ENCODE measurements around the gene SPTBN1. TPM values are rescaled to one million over a fixed set of nuclear protein-coding genes. Genes with fewer than 3 reads are reported as not detected.

SPTBN1 gene
- total RNA-seq, 1 experiment from 2014 or later = 202 TPM

DNA sequence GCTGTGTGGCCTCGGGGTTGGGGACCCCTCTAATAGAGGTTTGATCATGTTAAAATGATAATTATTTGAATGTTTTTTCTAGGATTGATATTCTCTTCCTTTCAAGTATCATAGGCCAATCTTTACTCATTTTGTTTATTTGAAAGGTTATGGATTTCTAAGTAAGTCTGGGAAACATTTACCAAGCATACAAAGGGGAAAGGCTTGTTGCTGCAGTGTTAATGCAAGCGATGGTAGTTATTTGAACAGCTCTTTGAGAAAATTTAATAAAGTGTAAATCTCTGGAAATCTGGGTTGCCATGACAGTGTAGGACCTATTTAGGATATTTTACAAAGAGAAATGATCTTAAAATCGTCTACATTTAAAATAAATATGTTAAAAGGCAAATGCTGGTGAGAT is 56.1 kb downstream of the SPTBN1 start:
- no peaks in the 10 kb centered on the region for H3K9me3 ChIP-seq (ENCODE audit: low read length)
- POLR2A ChIA-PET (ENCODE audit: unreplicated experiment) = no interaction called here
- H3K9ac ChIP-seq (ENCODE audit: low read length) = no peak overlapping the region
- H3K79me2 ChIP-seq (ENCODE audit: low read length) = no peaks in the 10 kb centered on the region
- no peak for ATAC-seq
- H3K9me2 ChIP-seq (replicated peaks; ENCODE audit: low read length) = no peaks in the 10 kb centered on the region
- no peaks in the 10 kb centered on the region for H3K36me3 ChIP-seq (ENCODE audit: low read depth, low read length)
- H3F3A ChIP-seq (ENCODE audit: low read length, unreplicated experiment) = no peaks in the 10 kb centered on the region
- no peaks in the 10 kb centered on the region for H3K4me1 ChIP-seq (ENCODE audit: insufficient read depth, low read length)
- H2AFZ ChIP-seq (ENCODE audit: low read length) = no peak overlapping the region
- TF ChIP-seq EZH2phosphoT487 (IDR thresholded peaks at IDR 0.05; ENCODE audit: borderline replicate concordance, low read length) (no peak), EZH2 (IDR thresholded peaks at IDR 0.05; ENCODE audit: low read length, unreplicated experiment) (no peak)
- TF ChIP-seq, protein P1, sequence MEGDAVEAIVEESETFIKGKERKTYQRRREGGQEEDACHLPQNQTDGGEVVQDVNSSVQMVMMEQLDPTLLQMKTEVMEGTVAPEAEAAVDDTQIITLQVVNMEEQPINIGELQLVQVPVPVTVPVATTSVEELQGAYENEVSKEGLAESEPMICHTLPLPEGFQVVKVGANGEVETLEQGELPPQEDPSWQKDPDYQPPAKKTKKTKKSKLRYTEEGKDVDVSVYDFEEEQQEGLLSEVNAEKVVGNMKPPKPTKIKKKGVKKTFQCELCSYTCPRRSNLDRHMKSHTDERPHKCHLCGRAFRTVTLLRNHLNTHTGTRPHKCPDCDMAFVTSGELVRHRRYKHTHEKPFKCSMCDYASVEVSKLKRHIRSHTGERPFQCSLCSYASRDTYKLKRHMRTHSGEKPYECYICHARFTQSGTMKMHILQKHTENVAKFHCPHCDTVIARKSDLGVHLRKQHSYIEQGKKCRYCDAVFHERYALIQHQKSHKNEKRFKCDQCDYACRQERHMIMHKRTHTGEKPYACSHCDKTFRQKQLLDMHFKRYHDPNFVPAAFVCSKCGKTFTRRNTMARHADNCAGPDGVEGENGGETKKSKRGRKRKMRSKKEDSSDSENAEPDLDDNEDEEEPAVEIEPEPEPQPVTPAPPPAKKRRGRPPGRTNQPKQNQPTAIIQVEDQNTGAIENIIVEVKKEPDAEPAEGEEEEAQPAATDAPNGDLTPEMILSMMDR (conservative IDR thresholded peaks at IDR 0.05; ENCODE audit: low read depth, low read length) = no peak
- no TSS peak for BruUV-seq (replicated peaks)
- H3K4me2 ChIP-seq (ENCODE audit: low read length) = no peak overlapping the region
- H3K27ac ChIP-seq (ENCODE audit: low read length) = no peak overlapping the region
- CTCF ChIA-PET = no interaction called here
- no peaks in the 10 kb centered on the region for H3K27me3 ChIP-seq (ENCODE audit: low read length)
- intact Hi-C loops (cut with micrococcal nuclease) = no loop called here
- no peaks in the 10 kb centered on the region for H4K20me1 ChIP-seq (ENCODE audit: low read length)
- H3K4me3 ChIP-seq (ENCODE audit: low read length) = no peak overlapping the region
- no peak for DNase-seq

DNA sequence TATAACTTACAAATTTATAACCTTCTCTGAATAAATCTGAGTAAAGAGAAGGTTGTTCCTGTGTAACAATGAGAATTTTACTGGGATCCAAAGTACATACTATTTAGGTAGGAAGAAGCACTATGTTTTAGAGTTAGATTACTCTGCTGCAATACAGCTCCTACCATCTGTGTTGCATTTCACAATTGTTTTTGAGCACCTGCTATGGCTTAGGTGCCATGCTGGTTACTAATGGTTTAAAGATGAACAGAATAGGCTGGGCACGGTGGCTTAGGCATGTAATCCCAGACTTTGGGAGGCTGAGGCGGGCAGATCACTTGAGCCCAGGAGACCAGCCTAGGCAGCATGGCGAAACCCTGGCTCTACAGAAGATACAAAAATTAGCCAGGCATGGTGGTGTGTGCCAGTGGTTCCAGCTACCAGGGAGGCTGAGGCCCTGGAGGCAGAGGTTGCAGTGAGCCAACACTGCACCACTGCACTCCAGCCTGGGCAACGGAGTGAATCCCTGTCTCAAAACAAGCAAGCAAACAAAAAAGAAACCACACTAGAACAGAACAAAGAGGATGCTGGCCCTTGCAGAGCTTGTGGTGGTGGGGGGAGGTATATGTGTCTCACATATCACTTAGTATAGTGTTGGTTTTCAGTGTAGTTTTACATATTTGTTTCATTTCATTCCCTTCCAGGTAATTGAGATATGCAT is 56.7 kb downstream of the SPTBN1 start:
- ChIA-PET POLR2A (ENCODE audit: unreplicated experiment) (no interaction called here), CTCF (no interaction called here)
- Histone ChIP-seq H3K79me2 (ENCODE audit: low read length) (no peaks in the 10 kb centered on the region), H3K4me2 (ENCODE audit: low read length) (no peak overlapping the region), H3K9ac (ENCODE audit: low read length) (no peak overlapping the region), H3F3A (ENCODE audit: low read length, unreplicated experiment) (no peaks in the 10 kb centered on the region), H2AFZ (ENCODE audit: low read length) (no peak overlapping the region), H3K36me3 (ENCODE audit: low read depth, low read length) (no peaks in the 10 kb centered on the region), H4K20me1 (ENCODE audit: low read length) (no peaks in the 10 kb centered on the region), H3K27ac (ENCODE audit: low read length) (no peak overlapping the region), H3K9me2 (replicated peaks; ENCODE audit: low read length) (no peaks in the 10 kb centered on the region), H3K4me3 (ENCODE audit: low read length) (no peak overlapping the region), H3K9me3 (ENCODE audit: low read length) (no peaks in the 10 kb centered on the region), H3K27me3 (ENCODE audit: low read length) (no peaks in the 10 kb centered on the region), H3K4me1 (ENCODE audit: insufficient read depth, low read length) (no peaks in the 10 kb centered on the region)
- no peak for TF ChIP-seq EZH2phosphoT487 (IDR thresholded peaks at IDR 0.05; ENCODE audit: borderline replicate concordance, low read length)
- TF ChIP-seq, protein P1 (conservative IDR thresholded peaks at IDR 0.05; ENCODE audit: low read depth, low read length) = no peak
- no peak for TF ChIP-seq EZH2 (IDR thresholded peaks at IDR 0.05; ENCODE audit: low read length, unreplicated experiment)
- no peak for DNase-seq
- ATAC-seq = no peak
- BruUV-seq (replicated peaks) = no TSS peak
- intact Hi-C loops (cut with micrococcal nuclease) = no loop called here

GRCh38 chr2:54513363-54513715 is 57.2 kb downstream of the SPTBN1 start:
- Histone ChIP-seq H3K79me2 (ENCODE audit: low read length) (no peaks in the 10 kb centered on the region), H3K4me2 (ENCODE audit: low read length) (no peak overlapping the region), H3K9me2 (replicated peaks; ENCODE audit: low read length) (no peaks in the 10 kb centered on the region), H3K4me3 (ENCODE audit: low read length) (no peak overlapping the region), H3K36me3 (ENCODE audit: low read depth, low read length) (no peaks in the 10 kb centered on the region), H3K4me1 (ENCODE audit: insufficient read depth, low read length) (no peaks in the 10 kb centered on the region), H3K9ac (ENCODE audit: low read length) (no peak overlapping the region), H3F3A (ENCODE audit: low read length, unreplicated experiment) (no peaks in the 10 kb centered on the region), H2AFZ (ENCODE audit: low read length) (no peak overlapping the region), H3K27me3 (ENCODE audit: low read length) (no peaks in the 10 kb centered on the region), H3K27ac (ENCODE audit: low read length) (no peak overlapping the region), H3K9me3 (ENCODE audit: low read length) (no peaks in the 10 kb centered on the region), H4K20me1 (ENCODE audit: low read length) (no peaks in the 10 kb centered on the region)
- ChIA-PET POLR2A (ENCODE audit: unreplicated experiment) (no interaction called here), CTCF (no interaction called here)
- BruUV-seq (replicated peaks) = no TSS peak
- DNase-seq (no peak), ATAC-seq (no peak)
- TF ChIP-seq, protein P1 (conservative IDR thresholded peaks at IDR 0.05; ENCODE audit: low read depth, low read length) = no peak
- no peak for TF ChIP-seq EZH2phosphoT487 (IDR thresholded peaks at IDR 0.05; ENCODE audit: borderline replicate concordance, low read length)
- no peak for TF ChIP-seq EZH2 (IDR thresholded peaks at IDR 0.05; ENCODE audit: low read length, unreplicated experiment)
- intact Hi-C loops (cut with micrococcal nuclease) = no loop called here

Data from PC-3 (cell line).